ENCODE measurements around the gene WDR37. TPM values are rescaled to one million over a fixed set of nuclear protein-coding genes. Genes with fewer than 3 reads are reported as not detected.

WDR37 gene
- total RNA-seq, 6 experiments from 2014 or later: 17.0 to 22.8 (median 18.8) TPM

- H3K27me3 Mint-ChIP-seq (ENCODE audit: insufficient read depth): peaks cover 24% of the 10 kb centered on the region
- H3K9me3 Mint-ChIP-seq: no peaks in the 10 kb centered on the region; the same call in 1 of the 2 replicates
- H3K4me3 Mint-ChIP-seq: no peak overlapping the region
- TF ChIP-seq CTCF (IDR thresholded peaks at IDR 0.05): no peak
- no peak overlapping the region for H3K27ac Mint-ChIP-seq
- no peak for DNase-seq
- H3K4me1 Mint-ChIP-seq (ENCODE audit: low read depth): no peaks in the 10 kb centered on the region
- H3K36me3 Mint-ChIP-seq (ENCODE audit: low read depth): no peaks in the 10 kb centered on the region
Observed at GRCh38 chr10:1162481-1163203, 106.5 kb downstream of the WDR37 start.

- DNase-seq: no peak
- Mint-ChIP-seq H3K27ac (no peak overlapping the region), H3K9me3 (no peaks in the 10 kb centered on the region; the same call in 1 of the 2 replicates), H3K36me3 (ENCODE audit: low read depth) (no peaks in the 10 kb centered on the region), H3K4me3 (no peak overlapping the region), H3K27me3 (ENCODE audit: insufficient read depth) (peaks cover 22% of the 10 kb centered on the region), H3K4me1 (ENCODE audit: low read depth) (no peaks in the 10 kb centered on the region)
- no peak for TF ChIP-seq CTCF (IDR thresholded peaks at IDR 0.05)
Observed at GRCh38 chr10:1163204-1163660, 107.0 kb downstream of the WDR37 start.

GRCh38 chr10:1163831-1164230 lies 107.6 kb downstream of the WDR37 start:
- H3K27me3 Mint-ChIP-seq (ENCODE audit: insufficient read depth): peaks cover 18% of the 10 kb centered on the region

GRCh38 chr10:1166101-1166827 lies 110.1 kb downstream of the WDR37 start:
- Mint-ChIP-seq H3K9me3 (no peaks in the 10 kb centered on the region), H3K36me3 (ENCODE audit: low read depth) (no peaks in the 10 kb centered on the region), H3K27ac (no peak overlapping the region), H3K4me1 (ENCODE audit: low read depth) (no peaks in the 10 kb centered on the region), H3K27me3 (ENCODE audit: insufficient read depth) (peaks cover 12% of the 10 kb centered on the region), H3K4me3 (no peak overlapping the region)
- TF ChIP-seq CTCF (IDR thresholded peaks at IDR 0.05): no peak
- no peak for DNase-seq

More at GRCh38 chr10:1163831-1164230, 107.6 kb downstream of the WDR37 start:
- Mint-ChIP-seq H3K4me3 (no peak overlapping the region), H3K9me3 (no peaks in the 10 kb centered on the region; the same call in 1 of the 2 replicates), H3K4me1 (ENCODE audit: low read depth) (no peaks in the 10 kb centered on the region), H3K36me3 (ENCODE audit: low read depth) (no peaks in the 10 kb centered on the region), H3K27ac (no peak overlapping the region)
- no peak for DNase-seq
- no peak for TF ChIP-seq CTCF (IDR thresholded peaks at IDR 0.05)

GRCh38 chr10:1166828-1167275 lies 110.7 kb downstream of the WDR37 start:
- H3K27ac Mint-ChIP-seq: no peak overlapping the region
- H3K36me3 Mint-ChIP-seq (ENCODE audit: low read depth): no peaks in the 10 kb centered on the region
- no peak overlapping the region for H3K4me3 Mint-ChIP-seq
- H3K4me1 Mint-ChIP-seq (ENCODE audit: low read depth): peaks cover 2% of the 10 kb centered on the region; the same call in 1 of the 2 replicates
- DNase-seq: no peak
- no peaks in the 10 kb centered on the region for H3K9me3 Mint-ChIP-seq
- no peak for TF ChIP-seq CTCF (IDR thresholded peaks at IDR 0.05)
- peaks cover 12% of the 10 kb centered on the region for H3K27me3 Mint-ChIP-seq (ENCODE audit: insufficient read depth)
